ENCODE data around the gene PITPNB.

DNA sequence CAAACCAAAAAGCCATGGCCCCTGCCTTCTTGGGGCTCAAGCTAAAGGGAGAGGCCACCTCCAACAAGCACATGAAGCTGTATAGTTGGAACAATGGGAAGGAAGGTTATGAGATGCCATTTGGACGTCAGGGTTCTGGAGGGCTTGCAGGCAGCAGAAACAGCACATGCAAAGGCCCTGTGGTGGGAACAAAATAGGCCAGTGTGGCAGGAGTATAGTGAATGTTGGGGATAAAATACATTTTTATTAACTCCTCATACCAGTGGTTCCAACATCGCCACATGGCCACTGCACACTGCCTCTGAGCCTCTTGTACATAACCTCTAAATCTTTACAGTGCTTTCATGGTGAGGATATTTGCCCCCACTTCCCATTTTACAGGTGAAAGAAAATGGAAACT, 85.3 kb downstream of the PITPNB start:
- TF ChIP-seq, protein P1, sequence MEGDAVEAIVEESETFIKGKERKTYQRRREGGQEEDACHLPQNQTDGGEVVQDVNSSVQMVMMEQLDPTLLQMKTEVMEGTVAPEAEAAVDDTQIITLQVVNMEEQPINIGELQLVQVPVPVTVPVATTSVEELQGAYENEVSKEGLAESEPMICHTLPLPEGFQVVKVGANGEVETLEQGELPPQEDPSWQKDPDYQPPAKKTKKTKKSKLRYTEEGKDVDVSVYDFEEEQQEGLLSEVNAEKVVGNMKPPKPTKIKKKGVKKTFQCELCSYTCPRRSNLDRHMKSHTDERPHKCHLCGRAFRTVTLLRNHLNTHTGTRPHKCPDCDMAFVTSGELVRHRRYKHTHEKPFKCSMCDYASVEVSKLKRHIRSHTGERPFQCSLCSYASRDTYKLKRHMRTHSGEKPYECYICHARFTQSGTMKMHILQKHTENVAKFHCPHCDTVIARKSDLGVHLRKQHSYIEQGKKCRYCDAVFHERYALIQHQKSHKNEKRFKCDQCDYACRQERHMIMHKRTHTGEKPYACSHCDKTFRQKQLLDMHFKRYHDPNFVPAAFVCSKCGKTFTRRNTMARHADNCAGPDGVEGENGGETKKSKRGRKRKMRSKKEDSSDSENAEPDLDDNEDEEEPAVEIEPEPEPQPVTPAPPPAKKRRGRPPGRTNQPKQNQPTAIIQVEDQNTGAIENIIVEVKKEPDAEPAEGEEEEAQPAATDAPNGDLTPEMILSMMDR (IDR thresholded peaks at IDR 0.05) = no peak
- TF ChIP-seq POLR2A (IDR thresholded peaks at IDR 0.05) = no peak

Data from Peyer's patch (tissue), 4 donors.